AG09319 (cell line): Measurements from ENCODE around the gene ZFP14.
A peak's percentile ranks its signal among the peaks of the same experiment; 100 is the strongest.
"Not testable (repeated sequence)": the region's sequence is repeated elsewhere in the genome, so short reads cannot be mapped to it uniquely, and the experiment has no call there.

Source experiments
- DNase-seq: peaks from one replicate; pipeline ENCODE4 v3.0.0-alpha.2; 2010; ENCODE audit warnings: low read depth; ENCODE audit errors: extremely low read depth
- CTCF ChIP-seq: IDR thresholded peaks from 2 replicates; pipeline ENCODE4 v1.5.1; 2011; ENCODE audit warnings: low read depth, mild to moderate bottlenecking, inconsistent platforms, low read length, moderate library complexity

ZFP14 gene

GRCh38 chr19:36377541-36378178 lies 1.3 kb downstream of the ZFP14 start:
- DNase-seq, result no peak
- no peak for TF ChIP-seq CTCF

- no peak for DNase-seq
- TF ChIP-seq CTCF, result no peak
Measured at GRCh38 chr19:36373638-36374156, 5.3 kb downstream of the ZFP14 start.

GRCh38 chr19:36371886-36372285 lies 7.1 kb downstream of the ZFP14 start:
- no peak for TF ChIP-seq CTCF
- no peak for DNase-seq

- TF ChIP-seq CTCF, result no peak
- DNase-seq, result no peak
Measured at GRCh38 chr19:36363845-36364244, 15.2 kb downstream of the ZFP14 start.

- no peak for TF ChIP-seq CTCF
- no peak for DNase-seq
Measured at GRCh38 chr19:36340786-36341372, 38.1 kb downstream of the ZFP14 start.

GRCh38 chr19:36331353-36332228 lies 47.4 kb downstream of the ZFP14 start:
- DNase-seq, result peak; percentile 69
- TF ChIP-seq CTCF, result no peak

GRCh38 chr19:36330216-36330615 lies 48.8 kb downstream of the ZFP14 start:
- no peak for TF ChIP-seq CTCF
- DNase-seq, result no peak

- not testable (repeated sequence) for DNase-seq
Measured at GRCh38 chr19:36329534-36329933, 49.5 kb downstream of the ZFP14 start.

- not testable (repeated sequence) for DNase-seq
Measured at GRCh38 chr19:36326649-36327048, 52.4 kb downstream of the ZFP14 start.

GRCh38 chr19:36315164-36315563 lies 63.8 kb downstream of the ZFP14 start:
- DNase-seq, result not testable (repeated sequence)
